CD14-positive monocyte (primary cell): ENCODE data around the gene CGB1. TPM values are rescaled to one million over a fixed set of nuclear protein-coding genes. Genes with fewer than 3 reads are reported as not detected.

Experiments
- DNase-seq, 3 donors: peaks; one replicate each; pipeline ENCODE4 v3.0.0-alpha.2; 2011 to 2022
- H2AFZ ChIP-seq: 2 replicates; pipeline ENCODE4 v1.6.0; 2012; ENCODE audit warnings: mild to moderate bottlenecking, low read depth, low read length, inconsistent platforms; ENCODE audit not compliant: insufficient read depth, poor library complexity, severe bottlenecking
- H3K27ac ChIP-seq, 2 donors: 1 replicate in 1 of 2; 2 replicates in 1 of 2; pipeline ENCODE4 v1.5.1; 2012 to 2013; ENCODE audit warnings: low read length in 2 of 2, control low read depth in 1 of 2, inconsistent platforms in 1 of 2, low read depth in 1 of 2, mild to moderate bottlenecking in 1 of 2
- H3K27me3 ChIP-seq, 2 donors: one replicate each; pipeline versions ENCODE4 v1.6.0 to v1.6.1; 2011 to 2013; ENCODE audit warnings: low read length in 2 of 2; ENCODE audit not compliant: control insufficient read depth in 2 of 2, insufficient read depth in 2 of 2
- H3K36me3 ChIP-seq, 2 donors: replicated peaks in 1 of 2; 1 replicate in 1 of 2; 2 replicates in 1 of 2; pipeline versions ENCODE4 v1.5.1 to v1.6.1; 2012 to 2013; ENCODE audit warnings: low read length in 2 of 2, control low read depth in 1 of 2, inconsistent platforms in 1 of 2, mild to moderate bottlenecking in 1 of 2; ENCODE audit not compliant: insufficient read depth in 2 of 2, control insufficient read depth in 1 of 2
- H3K4me1 ChIP-seq, 2 donors: 1 replicate in 1 of 2; 2 replicates in 1 of 2; pipeline versions ENCODE4 v1.5.1 to v1.6.1; 2012 to 2013; ENCODE audit warnings: low read length in 2 of 2, control low read depth in 1 of 2, inconsistent platforms in 1 of 2, mild to moderate bottlenecking in 1 of 2, moderate library complexity in 1 of 2; ENCODE audit not compliant: insufficient read depth in 2 of 2, control insufficient read depth in 1 of 2
- H3K4me2 ChIP-seq: replicated peaks from 2 replicates; pipeline ENCODE3; 2012; ENCODE audit warnings: low read length, moderate library complexity, mild to moderate bottlenecking; ENCODE audit not compliant: poor library complexity, severe bottlenecking; ENCODE audit errors: extremely low read depth
- H3K4me3 ChIP-seq, 3 experiments: fragments of 200-600 bp in 1 of 3; sonication (generic) in 1 of 3; replicated peaks in 1 of 3; 1 replicate in 2 of 3; 2 replicates in 1 of 3; pipeline ENCODE4 v1.5.1; 2011 to 2013; ENCODE audit warnings: low read length in 3 of 3, mild to moderate bottlenecking in 3 of 3, control low read depth in 2 of 3, low read depth in 2 of 3, inconsistent platforms in 1 of 3, moderate library complexity in 1 of 3
- H3K79me2 ChIP-seq: 2 replicates; pipeline ENCODE4 v1.6.0; 2012; ENCODE audit warnings: mild to moderate bottlenecking, control low read depth, inconsistent platforms, low read length, moderate library complexity; ENCODE audit not compliant: insufficient read depth
- H3K9ac ChIP-seq: 2 replicates; pipeline ENCODE4 v1.6.0; 2017; ENCODE audit warnings: low read length, mild to moderate bottlenecking; ENCODE audit not compliant: insufficient read depth, poor library complexity, severe bottlenecking
- H3K9me3 ChIP-seq, 2 donors: replicated peaks in 1 of 2; 1 replicate in 1 of 2; 2 replicates in 1 of 2; pipeline versions ENCODE4 v1.5.1 to v1.6.1; 2012 to 2013; ENCODE audit warnings: low read length in 2 of 2, control low read depth in 1 of 2; ENCODE audit not compliant: control insufficient read depth in 1 of 2, insufficient read depth in 1 of 2
- H4K20me1 ChIP-seq: 2 replicates; pipeline ENCODE4 v1.6.0; 2012; ENCODE audit warnings: mild to moderate bottlenecking, low read length, control low read depth, moderate library complexity; ENCODE audit not compliant: insufficient read depth
- H3K27ac Mint-ChIP-seq, 7 donors: one replicate each; pipeline ENCODE4 v1.8.0; 2020; ENCODE audit warnings: mild to moderate bottlenecking in 7 of 7, mixed read lengths in 7 of 7, moderate library complexity in 6 of 7, inconsistent platforms in 2 of 7
- H3K27me3 Mint-ChIP-seq, 3 donors: one replicate each; pipeline ENCODE4 v1.8.0; 2021 to 2022; ENCODE audit warnings: low read depth in 3 of 3, mild to moderate bottlenecking in 3 of 3, mixed read lengths in 3 of 3, moderate library complexity in 3 of 3, inconsistent platforms in 1 of 3
- H3K36me3 Mint-ChIP-seq, 2 donors: one replicate each; pipeline ENCODE4 v1.8.0; 2020; ENCODE audit warnings: mixed read lengths in 2 of 2, inconsistent platforms in 1 of 2, mild to moderate bottlenecking in 1 of 2
- H3K4me1 Mint-ChIP-seq: one replicate; pipeline ENCODE4 v1.8.0; 2020; ENCODE audit warnings: mild to moderate bottlenecking, mixed read lengths
- H3K4me3 Mint-ChIP-seq, 2 donors: one replicate each; pipeline ENCODE4 v1.8.0; 2020; ENCODE audit warnings: mild to moderate bottlenecking in 2 of 2, mixed read lengths in 2 of 2, moderate library complexity in 1 of 2
- H3K9me3 Mint-ChIP-seq, 7 donors: one replicate each; pipeline ENCODE4 v1.8.0; 2020 to 2022; ENCODE audit warnings: mixed read lengths in 7 of 7, mild to moderate bottlenecking in 6 of 7, moderate library complexity in 6 of 7, inconsistent platforms in 2 of 7
- CTCF ChIP-seq: fragments of 200-600 bp; IDR thresholded peaks from one replicate; pipeline ENCODE4 v1.8.0; 2022; ENCODE audit warnings: antibody characterized with exemption, mild to moderate bottlenecking
- WGBS: methylation state at CpG from one replicate; pipeline ENCODE4 v1.1.5; 2013; ENCODE audit warnings: missing lambda C conversion rate; ENCODE audit not compliant: insufficient coverage; 5-methylcytosine and 5-hydroxymethylcytosine counted together
- intact Hi-C, 2 donors: fragments of 100-400 bp; cut with micrococcal nuclease; formaldehyde crosslinking; loops; one replicate each; pipeline versions ENCODE4 v1.15.0 to v1.15.1; 2023
- polyA plus RNA-seq, 3 donors: library from polyadenylated mRNA; depleted of rRNA in 1 of 3; unstranded in 2 of 3; stranded (reverse) in 1 of 3; fragments of 300-500 nt in 2 of 3; fragments of >200 nt in 1 of 3; fragmentation: Illumina TruSeq in 2 of 3; gene quantifications; 1 replicate in 2 of 3; 2 replicates in 1 of 3; pipeline ENCODE4 v1.2.3, GENCODE V29; 2012 to 2021

Gene CGB1
- polyA plus RNA-seq, 3 donors: not detected

GRCh38 chr19:48988860-48989259 lies 47.8 kb downstream of the CGB1 start:
- H3K36me3 ChIP-seq: peaks cover 31 to 59% of the 10 kb centered on the region in 2 donors
- H3K27me3 ChIP-seq: no peaks in the 10 kb centered on the region
- H3K36me3 Mint-ChIP-seq: peaks cover 33 to 66% of the 10 kb centered on the region in 2 donors
- no peak overlapping the region for H3K4me3 ChIP-seq
- peaks cover 8% of the 10 kb centered on the region for H4K20me1 ChIP-seq
- H3K79me2 ChIP-seq: peaks cover 38% of the 10 kb centered on the region
- H3K9me3 ChIP-seq: no peaks in the 10 kb centered on the region
- H2AFZ ChIP-seq: no peak overlapping the region
- H3K9ac ChIP-seq: no peak overlapping the region
- H3K4me2 ChIP-seq: no peak overlapping the region
- 93% methylated on average over 9 of the region's 9 CpGs for WGBS
- no peak for DNase-seq
- peaks cover 14 to 25% of the 10 kb centered on the region in 2 donors for H3K4me1 ChIP-seq
- H3K27ac Mint-ChIP-seq: peak overlapping the region in 1 of 7 donors; percentile 34
- H3K9me3 Mint-ChIP-seq: peaks cover 0 to 1% (median 0%) of the 10 kb centered on the region in 7 donors
- H3K4me1 Mint-ChIP-seq: peaks cover 13% of the 10 kb centered on the region
- peaks cover 0 to 5% (median 0%) of the 10 kb centered on the region in 3 donors for H3K27me3 Mint-ChIP-seq
- H3K4me3 Mint-ChIP-seq: no peak overlapping the region
- intact Hi-C loops: no loop called here
- no peak for TF ChIP-seq CTCF
- no peak overlapping the region for H3K27ac ChIP-seq

GRCh38 chr19:48988286-48988685 lies 48.4 kb downstream of the CGB1 start:
- no peaks in the 10 kb centered on the region for H3K27me3 ChIP-seq
- peaks cover 8% of the 10 kb centered on the region for H4K20me1 ChIP-seq
- DNase-seq: no peak
- no peak overlapping the region for H3K4me3 Mint-ChIP-seq
- peaks cover 14 to 23% of the 10 kb centered on the region in 2 donors for H3K4me1 ChIP-seq
- H3K4me2 ChIP-seq: no peak overlapping the region
- H3K9ac ChIP-seq: no peak overlapping the region
- H3K27ac ChIP-seq: no peak overlapping the region
- H3K36me3 Mint-ChIP-seq: peaks cover 35 to 72% of the 10 kb centered on the region in 2 donors
- no peak for TF ChIP-seq CTCF
- H3K27ac Mint-ChIP-seq: peak overlapping the region in 1 of 7 donors; percentile 30
- peaks cover 13% of the 10 kb centered on the region for H3K4me1 Mint-ChIP-seq
- H3K4me3 ChIP-seq: no peak overlapping the region
- 100% methylated on average over 4 of the region's 7 CpGs for WGBS
- peaks cover 0 to 1% (median 0%) of the 10 kb centered on the region in 7 donors for H3K9me3 Mint-ChIP-seq
- H3K36me3 ChIP-seq: peaks cover 31 to 65% of the 10 kb centered on the region in 2 donors
- H3K27me3 Mint-ChIP-seq: peaks cover 0 to 5% (median 0%) of the 10 kb centered on the region in 3 donors
- no peak overlapping the region for H2AFZ ChIP-seq
- peaks cover 36% of the 10 kb centered on the region for H3K79me2 ChIP-seq
- no peaks in the 10 kb centered on the region for H3K9me3 ChIP-seq
- intact Hi-C loops: no loop called here
